ACC112 (cell line): ENCODE results near the gene FADS2.

Source experiments
- H2AFZ ChIP-seq: fragments of 200-600 bp; sonication (generic); one replicate; pipeline ENCODE4 v1.6.0; 2017; ENCODE audit warnings: antibody characterized with exemption, low read length; ENCODE audit not compliant: unreplicated experiment
- H3K27ac ChIP-seq: fragments of 200-600 bp; sonication (generic); 2 replicates; pipeline ENCODE4 v1.5.1; 2014; ENCODE audit warnings: low read depth, mild to moderate bottlenecking, antibody characterized with exemption, low read length, moderate library complexity
- H3K27me3 ChIP-seq: fragments of 200-600 bp; sonication (generic); 2 replicates; pipeline ENCODE4 v1.6.1; 2014; ENCODE audit warnings: mild to moderate bottlenecking, antibody characterized with exemption, low read length, moderate library complexity, mixed read lengths; ENCODE audit not compliant: insufficient read depth
- H3K36me3 ChIP-seq: fragments of 200-600 bp; sonication (generic); 2 replicates; pipeline ENCODE4 v1.6.1; 2016; ENCODE audit warnings: mild to moderate bottlenecking, antibody characterized with exemption, low read length, moderate library complexity, mixed read lengths; ENCODE audit not compliant: insufficient read depth
- H3K4me1 ChIP-seq: fragments of 200-600 bp; sonication (generic); one replicate; pipeline ENCODE4 v1.6.1; 2016; ENCODE audit warnings: low read length, mixed read lengths; ENCODE audit not compliant: insufficient read depth, unreplicated experiment, control insufficient read depth
- H3K4me3 ChIP-seq: fragments of 200-600 bp; sonication (generic); 2 replicates; pipeline ENCODE4 v1.5.1; 2014; ENCODE audit warnings: mild to moderate bottlenecking, low read depth, low read length
- H3K79me2 ChIP-seq: fragments of 200-600 bp; sonication (generic); one replicate; pipeline ENCODE4 v1.6.0; 2016; ENCODE audit warnings: low read length; ENCODE audit not compliant: control insufficient read depth, unreplicated experiment, insufficient read depth

Gene FADS2

DNA sequence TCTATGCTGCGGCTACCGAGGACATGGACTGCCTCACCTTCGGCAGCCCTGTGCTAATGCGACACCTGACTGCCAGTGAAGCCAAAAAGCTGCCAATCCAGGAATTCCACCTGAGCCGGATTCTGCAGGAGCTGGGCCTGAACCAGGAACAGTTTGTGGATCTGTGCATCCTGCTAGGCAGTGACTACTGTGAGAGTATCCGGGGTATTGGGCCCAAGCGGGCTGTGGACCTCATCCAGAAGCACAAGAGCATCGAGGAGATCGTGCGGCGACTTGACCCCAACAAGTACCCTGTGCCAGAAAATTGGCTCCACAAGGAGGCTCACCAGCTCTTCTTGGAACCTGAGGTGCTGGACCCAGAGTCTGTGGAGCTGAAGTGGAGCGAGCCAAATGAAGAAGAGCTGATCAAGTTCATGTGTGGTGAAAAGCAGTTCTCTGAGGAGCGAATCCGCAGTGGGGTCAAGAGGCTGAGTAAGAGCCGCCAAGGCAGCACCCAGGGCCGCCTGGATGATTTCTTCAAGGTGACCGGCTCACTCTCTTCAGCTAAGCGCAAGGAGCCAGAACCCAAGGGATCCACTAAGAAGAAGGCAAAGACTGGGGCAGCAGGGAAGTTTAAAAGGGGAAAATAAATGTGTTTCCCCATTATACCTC, 32.1 kb upstream of the FADS2 start:
- H2AFZ ChIP-seq: no peak overlapping the region
- peaks cover 13% of the 10 kb centered on the region for H3K4me1 ChIP-seq
- no peaks in the 10 kb centered on the region; the same call in 1 of the 2 replicates for H3K36me3 ChIP-seq
- H3K4me3 ChIP-seq: no peak overlapping the region
- no peak overlapping the region for H3K27ac ChIP-seq
- no peaks in the 10 kb centered on the region for H3K27me3 ChIP-seq
- H3K79me2 ChIP-seq: peaks cover 66% of the 10 kb centered on the region

DNA sequence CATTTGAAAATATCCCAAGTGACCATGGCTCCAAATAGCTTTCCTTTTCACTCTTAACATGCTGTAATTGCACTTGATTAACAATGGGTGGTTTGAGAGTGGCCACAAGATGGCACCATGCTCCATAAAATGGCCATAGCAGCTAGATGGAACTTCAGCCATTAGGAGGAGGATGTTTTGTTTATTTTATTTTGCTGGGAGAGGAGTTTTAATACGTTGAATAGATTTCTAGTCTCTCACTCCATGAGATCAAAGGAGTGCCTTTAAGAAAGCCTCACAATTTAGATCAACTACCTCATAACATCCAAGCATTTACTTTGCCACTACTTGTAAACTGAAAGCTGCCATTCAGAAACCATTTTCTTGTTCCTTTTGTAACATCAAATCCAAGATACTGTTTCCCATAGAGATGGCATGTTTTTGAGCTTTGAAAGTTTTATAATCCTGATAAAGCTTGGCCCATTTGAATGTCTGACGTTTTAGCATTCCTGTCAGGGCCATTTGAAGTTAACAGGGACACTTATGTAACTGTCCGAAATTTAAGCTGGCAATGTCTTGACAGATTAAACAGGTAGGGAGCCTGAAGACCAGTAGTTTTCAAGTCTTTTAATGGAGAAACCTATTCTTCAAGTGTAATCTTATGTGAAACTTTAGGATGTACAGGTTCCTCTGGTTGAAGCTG, 30.7 kb upstream of the FADS2 start:
- H3K79me2 ChIP-seq: peaks cover 58% of the 10 kb centered on the region
- no peak overlapping the region for H2AFZ ChIP-seq
- H3K36me3 ChIP-seq: no peaks in the 10 kb centered on the region; the same call in 1 of the 2 replicates
- H3K27ac ChIP-seq: peak overlapping the region; percentile 2; the same call in 1 of the 2 replicates
- H3K27me3 ChIP-seq: no peaks in the 10 kb centered on the region
- no peak overlapping the region for H3K4me3 ChIP-seq
- H3K4me1 ChIP-seq: peaks cover 13% of the 10 kb centered on the region

DNA sequence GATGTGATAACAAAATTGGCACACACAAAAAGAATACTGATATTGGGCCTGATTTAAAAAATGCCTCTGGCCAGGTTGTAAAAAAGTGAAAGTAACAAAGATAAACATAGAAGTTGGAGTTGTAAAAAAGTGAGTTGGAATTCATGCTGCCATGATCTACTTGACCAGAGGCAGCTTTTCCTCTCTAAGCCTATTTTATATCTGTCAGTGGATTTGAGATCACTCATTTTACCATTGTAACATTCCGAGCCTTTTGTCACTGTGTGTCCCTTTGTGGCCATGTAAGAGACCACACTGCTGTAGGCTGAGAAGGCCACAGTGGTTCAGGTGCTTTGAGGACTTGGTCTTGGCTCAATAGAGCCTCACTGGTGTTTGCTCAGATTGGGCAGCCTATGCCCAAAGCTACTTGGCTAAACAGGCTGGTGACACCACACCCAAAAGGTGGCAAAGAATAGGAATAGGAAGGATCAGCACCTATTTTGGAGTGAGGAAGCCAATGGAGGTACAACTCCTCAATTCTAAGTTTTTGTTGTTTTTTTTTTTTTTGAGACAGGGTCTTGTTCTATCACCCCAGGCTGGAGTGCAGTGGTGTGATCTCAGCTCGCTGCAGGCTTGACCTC, 28.3 kb upstream of the FADS2 start:
- Histone ChIP-seq H3K27ac (no peak overlapping the region), H2AFZ (no peak overlapping the region), H3K27me3 (no peaks in the 10 kb centered on the region), H3K36me3 (peaks cover 3% of the 10 kb centered on the region; the same call in 1 of the 2 replicates), H3K79me2 (peaks cover 38% of the 10 kb centered on the region), H3K4me1 (peaks cover 14% of the 10 kb centered on the region), H3K4me3 (no peak overlapping the region)

DNA sequence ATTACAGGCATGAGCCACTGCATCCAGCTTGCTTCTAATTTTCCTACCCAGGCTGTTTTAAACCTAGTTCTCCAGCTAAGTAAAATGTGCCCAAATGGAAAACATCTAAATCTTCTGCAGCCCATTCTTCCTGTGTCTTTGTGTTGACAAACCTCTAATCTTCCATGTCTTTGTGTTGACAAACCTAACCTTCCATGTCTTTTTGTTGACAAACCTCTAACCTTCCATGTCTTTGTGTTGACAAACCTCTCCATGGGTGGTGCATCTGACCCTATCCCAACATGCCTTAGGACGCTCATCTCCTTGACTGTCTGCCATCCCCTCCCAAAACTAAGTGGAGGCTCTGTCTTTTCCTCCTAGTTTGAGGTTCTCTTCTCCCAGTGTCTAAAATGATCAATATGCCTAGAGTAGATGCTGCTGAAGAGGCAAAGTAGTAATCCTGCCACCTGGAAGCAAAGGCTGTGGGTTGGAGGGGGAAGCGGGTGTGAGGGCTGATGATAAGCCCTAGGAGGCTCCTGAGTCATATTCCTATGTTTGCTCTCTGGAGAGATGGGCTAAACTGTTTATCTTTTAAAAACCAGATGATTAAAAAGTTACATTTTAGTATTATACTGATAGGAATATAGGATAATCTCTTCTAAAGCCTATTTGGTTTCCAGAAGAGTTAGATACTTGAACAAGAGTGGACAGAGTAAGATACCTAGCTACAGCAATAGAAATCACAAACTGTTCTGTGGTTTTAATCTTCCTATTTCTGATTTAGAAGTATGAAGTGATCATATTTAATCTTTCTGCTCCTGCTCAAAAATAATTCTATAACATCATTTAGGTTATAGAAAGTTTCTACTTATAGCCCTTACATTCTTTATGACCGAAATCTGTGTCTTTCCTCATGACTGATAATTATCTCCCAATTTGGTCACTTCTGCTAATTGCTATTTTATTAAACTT, 27.5 kb upstream of the FADS2 start:
- Histone ChIP-seq H3K4me1 (peaks cover 13% of the 10 kb centered on the region), H3K4me3 (no peak overlapping the region), H3K79me2 (peaks cover 30% of the 10 kb centered on the region), H3K27ac (no peak overlapping the region), H2AFZ (no peak overlapping the region), H3K36me3 (peaks cover 6% of the 10 kb centered on the region; the same call in 1 of the 2 replicates), H3K27me3 (no peaks in the 10 kb centered on the region)

DNA sequence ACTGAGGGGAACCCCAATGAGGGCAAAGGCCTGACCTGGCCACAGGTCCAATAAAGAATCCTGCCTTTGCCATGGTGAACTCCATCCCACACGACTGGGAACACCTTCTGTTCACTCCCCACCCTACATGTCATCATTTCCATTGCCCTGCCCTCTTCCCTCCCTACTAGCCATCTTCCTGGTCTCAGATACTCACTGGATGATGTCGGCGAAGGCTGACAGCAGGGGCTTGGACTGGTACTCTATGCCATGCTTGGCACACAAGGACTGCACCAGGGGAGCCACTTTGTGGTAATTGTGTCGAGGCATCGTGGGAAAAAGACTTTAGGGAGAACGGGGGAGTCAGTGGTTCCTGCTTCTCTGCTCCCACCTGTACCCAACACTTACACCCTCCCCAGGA, 25.5 kb upstream of the FADS2 start:
- H3K4me1 ChIP-seq: peaks cover 13% of the 10 kb centered on the region
- no peak overlapping the region for H3K4me3 ChIP-seq
- H3K27me3 ChIP-seq: no peaks in the 10 kb centered on the region
- H3K27ac ChIP-seq: no peak overlapping the region
- H3K79me2 ChIP-seq: peaks cover 12% of the 10 kb centered on the region
- peaks cover 10% of the 10 kb centered on the region for H3K36me3 ChIP-seq
- H2AFZ ChIP-seq: no peak overlapping the region

DNA sequence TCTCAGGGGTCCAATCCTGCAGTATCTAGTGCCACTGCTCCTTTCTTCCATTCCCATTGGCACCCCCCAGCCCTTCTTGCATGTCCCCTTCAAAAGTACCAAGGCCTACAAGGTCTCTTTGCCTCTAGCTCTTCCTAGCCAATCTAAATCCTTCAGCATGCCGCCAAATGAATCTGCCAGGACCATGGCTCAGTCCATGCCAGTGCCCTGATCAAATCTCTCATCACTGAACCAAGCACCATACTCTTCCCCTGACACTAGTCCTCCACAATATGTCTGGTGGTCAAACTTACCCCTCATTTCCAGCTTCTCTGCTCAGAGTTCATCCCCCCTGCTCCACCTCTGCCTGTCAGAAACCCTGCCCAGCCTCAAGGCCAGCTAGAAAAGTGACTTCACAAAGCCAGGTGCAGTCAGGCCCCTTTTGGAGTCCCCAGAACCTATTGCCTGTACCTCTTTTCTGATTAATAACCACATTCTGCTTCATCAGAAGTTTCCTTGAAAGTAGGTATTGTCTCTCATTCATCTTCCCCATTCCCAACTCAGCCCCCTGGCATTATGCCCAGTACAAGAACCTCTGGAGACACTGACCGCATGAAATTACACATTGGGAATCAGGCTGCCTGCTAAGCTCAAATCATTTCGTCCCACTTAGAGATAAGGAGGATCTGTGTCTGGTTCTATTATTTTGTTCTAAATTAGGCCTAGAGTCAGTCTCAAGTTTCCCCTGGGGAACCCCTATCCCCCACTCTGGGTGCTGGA, 24.0 kb upstream of the FADS2 start:
- Histone ChIP-seq H3K36me3 (peaks cover 16% of the 10 kb centered on the region), H3K27me3 (no peaks in the 10 kb centered on the region), H3K79me2 (peaks cover 3% of the 10 kb centered on the region), H3K27ac (no peak overlapping the region), H3K4me3 (no peak overlapping the region), H2AFZ (no peak overlapping the region), H3K4me1 (peaks cover 13% of the 10 kb centered on the region)

DNA sequence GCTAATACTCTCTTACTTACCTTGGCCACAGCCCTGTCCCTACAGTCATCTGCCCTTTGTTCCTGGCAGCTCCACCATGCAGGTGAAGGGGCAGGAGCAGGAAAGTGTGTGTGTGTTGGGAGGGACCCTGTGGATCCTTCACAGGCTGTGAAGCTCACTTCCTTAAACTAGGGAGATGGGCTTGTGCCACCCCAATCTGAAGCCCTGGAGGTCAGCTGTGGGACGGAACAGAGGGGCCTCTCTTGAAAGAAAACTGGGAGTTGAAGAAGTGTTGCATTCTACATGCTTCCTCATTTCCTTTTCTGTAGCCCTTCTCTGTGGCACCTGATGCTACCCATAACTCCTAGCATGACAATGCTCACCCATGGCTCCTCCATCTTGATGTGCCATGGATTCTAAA, 23.0 kb upstream of the FADS2 start:
- H3K4me1 ChIP-seq: peaks cover 7% of the 10 kb centered on the region
- H3K4me3 ChIP-seq: no peak overlapping the region
- H3K27me3 ChIP-seq: no peaks in the 10 kb centered on the region
- H3K79me2 ChIP-seq: no peaks in the 10 kb centered on the region
- H3K36me3 ChIP-seq: peaks cover 25% of the 10 kb centered on the region
- no peak overlapping the region for H2AFZ ChIP-seq
- no peak overlapping the region for H3K27ac ChIP-seq

DNA sequence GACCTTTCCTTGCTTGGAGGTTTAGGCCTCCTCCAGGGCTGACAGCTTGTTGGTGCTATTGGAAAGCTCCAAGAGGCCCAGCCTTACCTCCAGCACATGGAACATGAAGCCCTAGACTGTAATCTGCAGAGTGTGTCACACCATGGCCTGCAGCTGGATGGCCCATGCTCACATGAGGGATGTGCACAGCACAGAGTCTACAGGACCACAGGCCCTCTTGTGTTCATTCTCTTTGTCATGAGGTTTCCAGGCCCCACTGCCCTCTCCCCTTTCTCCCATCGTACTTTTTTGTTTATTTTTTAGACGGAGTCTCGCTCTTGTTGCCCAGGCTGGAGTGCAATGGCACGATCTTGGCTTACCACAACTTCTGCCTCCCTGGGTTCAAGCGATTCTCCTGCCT, 21.3 kb upstream of the FADS2 start:
- Histone ChIP-seq H3K4me3 (no peak overlapping the region), H3K27me3 (no peaks in the 10 kb centered on the region), H3K79me2 (no peaks in the 10 kb centered on the region), H3K4me1 (peaks cover 7% of the 10 kb centered on the region), H2AFZ (no peak overlapping the region), H3K36me3 (peaks cover 34% of the 10 kb centered on the region), H3K27ac (no peak overlapping the region)

DNA sequence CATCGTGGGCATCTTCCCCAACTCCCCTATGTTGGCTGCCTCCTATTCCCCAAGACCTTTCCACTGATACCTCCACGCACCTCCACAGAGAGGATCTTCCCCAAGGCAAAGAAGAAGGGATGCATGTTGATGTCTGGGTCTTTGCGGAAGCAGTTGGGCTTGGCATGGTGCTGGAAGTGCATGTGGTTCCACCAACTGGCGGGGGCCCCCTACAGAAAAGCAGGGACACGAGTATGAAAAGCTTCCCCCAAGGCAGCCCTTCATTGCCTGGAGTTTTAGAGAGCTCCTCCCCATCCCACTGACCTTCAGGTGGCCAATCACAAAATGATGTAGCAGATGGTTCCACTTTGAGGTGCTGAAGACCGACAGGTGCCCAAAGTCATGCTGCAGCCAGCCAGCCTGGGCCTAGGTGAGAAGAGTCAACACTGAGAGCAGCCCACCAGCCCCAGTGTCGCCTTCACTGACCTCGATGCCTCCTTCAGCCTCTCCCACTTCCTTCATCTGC, 17.4 kb upstream of the FADS2 start:
- H3K79me2 ChIP-seq: peaks cover 10% of the 10 kb centered on the region
- no peak overlapping the region for H3K27ac ChIP-seq
- H3K4me3 ChIP-seq: no peak overlapping the region
- H3K36me3 ChIP-seq: peaks cover 50% of the 10 kb centered on the region
- no peak overlapping the region for H2AFZ ChIP-seq
- H3K27me3 ChIP-seq: no peaks in the 10 kb centered on the region
- no peaks in the 10 kb centered on the region for H3K4me1 ChIP-seq
